H1 (cell line): ENCODE data around the gene ARL8A. TPM values are rescaled to one million over a fixed set of nuclear protein-coding genes. Genes with fewer than 3 reads are reported as not detected.

ENCODE experiments used
- CTCF ChIA-PET: fragments of 300-600 bp; sonication (Branson Sonifier 250); formaldehyde crosslinking; loops from one replicate; lab custom pipeline; 2021; ENCODE audit not compliant: partially characterized antibody; lab: Charles Lee
- POLR2A ChIA-PET: fragments of 300-600 bp; sonication (Branson Sonifier 250); formaldehyde crosslinking; loops from one replicate; lab custom pipeline; 2021; ENCODE audit warnings: inconsistent platforms; ENCODE audit not compliant: partially characterized antibody; lab: Charles Lee
- DNase-seq, 2 experiments: peaks; one replicate each; pipeline versions ENCODE4 v3.0.0 to v3.0.0-alpha.2; 2010 to 2022; ENCODE audit warnings: low spot score in 2 of 2, low read depth in 1 of 2, mixed read lengths in 1 of 2
- FAIRE-seq: peaks from 2 replicates; lab custom pipeline; 2011; peaks lifted over from hg19 to GRCh38; lab: Jason Lieb, UNC
- H2AFZ ChIP-seq: 2 replicates; pipeline ENCODE4 v1.8.1; 2012; ENCODE audit warnings: low read length, inconsistent platforms
- H2AK5ac ChIP-seq: 2 replicates; pipeline ENCODE4 v1.6.1; 2013; ENCODE audit warnings: low read depth, low read length
- H2BK120ac ChIP-seq: replicated peaks from 2 replicates; pipeline ENCODE3; 2013; ENCODE audit warnings: low read depth, low read length, inconsistent platforms
- H2BK12ac ChIP-seq: 2 replicates; pipeline ENCODE4 v1.6.1; 2013; ENCODE audit warnings: low read depth, low read length
- H2BK15ac ChIP-seq: 2 replicates; pipeline ENCODE4 v1.6.1; 2013; ENCODE audit warnings: low read length
- H2BK20ac ChIP-seq: 2 replicates; pipeline ENCODE4 v1.6.1; 2013; ENCODE audit warnings: low read length
- H2BK5ac ChIP-seq: 2 replicates; pipeline ENCODE4 v1.6.1; 2013; ENCODE audit warnings: low read depth, low read length
- H3K14ac ChIP-seq: 2 replicates; pipeline ENCODE4 v1.6.1; 2013; ENCODE audit warnings: inconsistent platforms; ENCODE audit not compliant: insufficient read length
- H3K18ac ChIP-seq: 2 replicates; pipeline ENCODE4 v1.6.1; 2013; ENCODE audit warnings: low read length; ENCODE audit errors: extremely low read depth
- H3K23ac ChIP-seq: 2 replicates; pipeline ENCODE4 v1.6.1; 2013; ENCODE audit warnings: inconsistent platforms; ENCODE audit not compliant: insufficient read length
- H3K23me2 ChIP-seq: 2 replicates; pipeline ENCODE4 v1.6.1; 2013; ENCODE audit warnings: low read depth, low read length
- H3K27ac ChIP-seq: 2 replicates; pipeline ENCODE4 v1.6.1; 2011; ENCODE audit warnings: low read depth, low read length, inconsistent platforms
- H3K27me3 ChIP-seq, 4 experiments: replicated peaks in 1 of 4; 1 replicate in 1 of 4; 2 replicates in 3 of 4; pipeline versions ENCODE4 v1.6.1 to v1.8.1; 2011 to 2013; ENCODE audit warnings: low read length in 3 of 4, mild to moderate bottlenecking in 3 of 4, inconsistent platforms in 2 of 4, mixed read lengths in 2 of 4, moderate library complexity in 1 of 4; ENCODE audit not compliant: control insufficient read depth in 3 of 4, insufficient read depth in 3 of 4; ENCODE audit errors: extremely low read depth in 1 of 4
- H3K36me3 ChIP-seq, 4 experiments: 2 replicates each; pipeline versions ENCODE4 v1.6.1 to v1.8.1; 2011 to 2013; ENCODE audit warnings: mild to moderate bottlenecking in 4 of 4, low read length in 3 of 4, moderate library complexity in 2 of 4, control low read depth in 1 of 4, inconsistent platforms in 1 of 4; ENCODE audit not compliant: insufficient read depth in 4 of 4, control insufficient read depth in 2 of 4
- H3K4ac ChIP-seq: replicated peaks from 2 replicates; pipeline ENCODE3; 2013; ENCODE audit warnings: low read length, low read depth, mixed read lengths, inconsistent platforms; ENCODE audit not compliant: insufficient read length
- H3K4me1 ChIP-seq, 4 experiments: replicated peaks in 1 of 4; 1 replicate in 1 of 4; 2 replicates in 3 of 4; pipeline versions ENCODE4 v1.6.1 to v1.8.1; 2011 to 2013; ENCODE audit warnings: low read length in 3 of 4, inconsistent platforms in 2 of 4, mixed read lengths in 1 of 4; ENCODE audit not compliant: insufficient read depth in 4 of 4, control insufficient read depth in 3 of 4
- H3K4me2 ChIP-seq, 2 experiments: 2 replicates each; pipeline versions ENCODE4 v1.6.1 to v1.8.1; 2011 to 2013; ENCODE audit warnings: low read depth in 2 of 2, low read length in 2 of 2, control low read depth in 1 of 2, inconsistent platforms in 1 of 2, mild to moderate bottlenecking in 1 of 2; ENCODE audit not compliant: insufficient read depth in 1 of 2
- H3K4me3 ChIP-seq, 4 experiments: fragments of 200-600, 300-600 bp in 1 of 4; sonication (generic), shearing (Covaris generic), sonication (Bioruptor Twin) in 1 of 4; 2 replicates each; pipeline versions ENCODE4 v1.5.1 to v1.8.1; 2011 to 2016; ENCODE audit warnings: low read length in 4 of 4, low read depth in 3 of 4, control low read depth in 2 of 4, inconsistent platforms in 2 of 4, mild to moderate bottlenecking in 2 of 4, mixed read lengths in 1 of 4, moderate library complexity in 1 of 4; ENCODE audit not compliant: insufficient read depth in 2 of 4; ENCODE audit errors: extremely low read depth in 1 of 4
- H3K56ac ChIP-seq: replicated peaks from 2 replicates; pipeline ENCODE3; 2013; ENCODE audit warnings: low read depth, mild to moderate bottlenecking, mixed read lengths, low read length, inconsistent platforms; ENCODE audit not compliant: insufficient read length
- H3K79me1 ChIP-seq: 2 replicates; pipeline ENCODE4 v1.6.1; 2013; ENCODE audit warnings: low read depth, low read length, control low read depth
- H3K79me2 ChIP-seq, 2 experiments: 2 replicates each; pipeline versions ENCODE4 v1.6.1 to v1.8.1; 2012 to 2013; ENCODE audit warnings: low read length in 2 of 2, mild to moderate bottlenecking in 2 of 2, inconsistent platforms in 1 of 2; ENCODE audit not compliant: insufficient read depth in 2 of 2, control insufficient read depth in 1 of 2
- H3K9ac ChIP-seq, 4 experiments: replicated peaks in 1 of 4; 1 replicate in 1 of 4; 2 replicates in 3 of 4; pipeline versions ENCODE4 v1.6.1 to v1.8.1; 2011 to 2013; ENCODE audit warnings: low read depth in 3 of 4, low read length in 3 of 4, control low read depth in 2 of 4, mild to moderate bottlenecking in 2 of 4, moderate library complexity in 2 of 4, inconsistent platforms in 1 of 4; ENCODE audit errors: extremely low read depth in 1 of 4
- H3K9me3 ChIP-seq, 2 experiments: 2 replicates each; pipeline versions ENCODE4 v1.6.1 to v1.8.1; 2012 to 2013; ENCODE audit warnings: mild to moderate bottlenecking in 2 of 2, moderate library complexity in 2 of 2, control low read depth in 1 of 2, inconsistent platforms in 1 of 2, low read depth in 1 of 2, low read length in 1 of 2, mixed read lengths in 1 of 2; ENCODE audit not compliant: insufficient read depth in 2 of 2
- H4K20me1 ChIP-seq, 2 experiments: replicated peaks in 1 of 2; 2 replicates each; pipeline versions ENCODE3 to v1.8.1; 2011 to 2013; ENCODE audit warnings: inconsistent platforms in 2 of 2, low read length in 2 of 2, mild to moderate bottlenecking in 1 of 2; ENCODE audit not compliant: insufficient read depth in 2 of 2, control insufficient read depth in 1 of 2
- H4K5ac ChIP-seq: 2 replicates; pipeline ENCODE4 v1.6.1; 2013; ENCODE audit warnings: low read length, low read depth, mixed read lengths, inconsistent platforms; ENCODE audit not compliant: insufficient read length
- H4K8ac ChIP-seq: 2 replicates; pipeline ENCODE4 v1.8.0; 2013; ENCODE audit warnings: mild to moderate bottlenecking, moderate library complexity, low read length, inconsistent platforms; ENCODE audit not compliant: insufficient read depth; ENCODE audit errors: extremely low read depth
- H4K91ac ChIP-seq: replicated peaks from 2 replicates; pipeline ENCODE3; 2013; ENCODE audit warnings: low read length, mixed read lengths, inconsistent platforms; ENCODE audit not compliant: insufficient read length
- JUND ChIP-seq: IDR thresholded peaks from 2 replicates; pipeline ENCODE4 v1.6.1; 2011; ENCODE audit warnings: mild to moderate bottlenecking, improper control_type of control experiment, low read length
- SIX5 ChIP-seq: IDR thresholded peaks from 2 replicates; pipeline ENCODE4 v1.6.1; 2011; ENCODE audit warnings: mild to moderate bottlenecking, low read depth, low read length
- WGBS, 2 experiments: shearing (Covaris generic) in 1 of 2; methylation state at CpG; one replicate each; pipeline versions ENCODE4 v1.1.6 to v1.1.7; 2013 to 2015; ENCODE audit warnings: low lambda C conversion rate in 2 of 2, mixed read lengths in 2 of 2, inconsistent platforms in 1 of 2, low coverage in 1 of 2, missing lambda C conversion rate in 1 of 2; ENCODE audit not compliant: insufficient replicate concordance in 2 of 2, insufficient coverage in 1 of 2, insufficient read length in 1 of 2; ENCODE audit errors: extremely low coverage in 1 of 2, missing lambda C conversion rate in 1 of 2; 5-methylcytosine and 5-hydroxymethylcytosine counted together
- polyA plus RNA-seq, 7 experiments: library from polyadenylated mRNA; depleted of rRNA in 3 of 7; stranded (reverse) in 5 of 7; unstranded in 2 of 7; fragments of >200 nt in 5 of 7; fragments of 200-250 nt in 2 of 7; gene quantifications; 1 replicate in 5 of 7; 2 replicates in 1 of 7; 4 replicates in 1 of 7; pipeline versions ENCODE4 v1.2.1 to v1.2.3, GENCODE V29; 2011 to 2013; ENCODE audit warnings: missing spikeins in 2 of 7, mixed read lengths in 2 of 7
- total RNA-seq: library from RNA; stranded (reverse); fragmentation: NEBNext Ultra II Directional; extraction: Animal tissue kit (Norgen Biotek cat#: 25700); gene quantifications from 2 replicates; pipeline ENCODE4 v1.2.1, GENCODE V29; 2021
- TF ChIP-seq, protein P1 (sequence below), 3 experiments: IDR thresholded peaks; 1 replicate in 2 of 3; 2 replicates in 1 of 3; pipeline versions ENCODE4 v1.5.1 to v1.6.1; 2011; ENCODE audit warnings: low read length in 3 of 3, mild to moderate bottlenecking in 3 of 3, inconsistent platforms in 2 of 3, low read depth in 1 of 3, moderate library complexity in 1 of 3; ENCODE audit not compliant: insufficient read depth in 1 of 3; ENCODE audit errors: control extremely low read depth in 1 of 3

ARL8A gene
- total and polyA plus RNA-seq, 2 of the 8 experiments (the other 6 are each of a cell fraction or from before 2014, with no cell fraction given): 40.3 to 58.7 TPM

DNA sequence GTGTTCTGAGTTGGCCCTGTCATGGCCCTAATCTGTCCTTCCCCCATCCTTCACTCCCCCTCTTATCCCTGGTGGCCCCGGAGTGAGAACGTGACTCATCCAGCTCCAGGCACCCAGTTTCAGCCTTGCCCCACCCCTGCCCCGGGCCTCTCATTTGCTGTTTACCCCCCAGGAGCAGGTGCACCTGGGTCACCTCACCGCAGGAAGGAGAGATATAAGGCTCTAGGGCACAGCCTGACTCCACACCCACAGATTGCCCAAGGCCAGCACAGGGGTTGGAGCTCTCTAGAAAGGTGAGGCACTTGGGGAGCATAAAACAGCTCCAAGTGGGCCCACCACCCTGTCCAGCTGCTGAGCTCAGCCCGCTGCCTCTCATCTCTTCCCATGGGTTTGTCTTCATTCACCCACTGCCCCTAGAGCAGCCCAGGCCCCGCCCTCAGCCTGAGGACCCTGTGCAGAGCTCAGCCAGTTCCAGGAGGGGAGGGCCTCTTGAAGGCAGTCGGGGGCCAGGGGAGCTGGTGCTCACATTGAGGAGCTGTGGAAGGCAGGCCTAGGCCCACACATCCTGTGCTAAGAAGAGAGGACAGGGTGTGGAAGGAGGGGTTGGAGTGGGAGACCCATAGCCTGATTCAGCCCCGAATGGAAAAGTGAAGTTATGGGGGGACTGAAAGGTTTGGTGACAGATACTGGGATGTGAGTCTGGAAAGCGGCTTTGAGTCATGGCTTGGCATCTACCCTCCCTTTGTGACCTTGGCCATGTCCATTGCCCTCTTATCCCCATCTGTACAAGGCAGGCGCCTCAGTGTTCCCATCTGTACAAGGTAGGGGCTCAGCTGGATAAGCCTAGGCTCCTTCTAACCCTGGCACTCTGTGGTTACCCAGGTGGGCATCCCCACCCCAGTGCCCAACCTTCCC lies 37.9 kb downstream of the ARL8A start:
- Histone ChIP-seq H3K23ac (no peak overlapping the region), H2BK120ac (peak overlapping the region; percentile 65), H3K79me2 (no peaks in the 10 kb centered on the region), H4K5ac (peak overlapping the region; percentile 6), H3K18ac (0 out of 2 replicates have a peak overlapping the region, but pooled peaks have one; percentile 1), H2BK12ac (peak overlapping the region; percentile 90; the same call in 1 of the 2 replicates), H3K23me2 (no peaks in the 10 kb centered on the region), H2BK20ac (peak overlapping the region; percentile 50; the same call in 1 of the 2 replicates), H3K27ac (peak overlapping the region; percentile 70; the same call in 1 of the 2 replicates), H2AK5ac (peak overlapping the region; percentile 91), H3K4ac (peak overlapping the region; percentile 33), H3K9ac (no peak overlapping the region), H3K56ac (no peak overlapping the region), H3K9me3 (no peaks in the 10 kb centered on the region), H3K79me1 (no peaks in the 10 kb centered on the region), H4K20me1 (no peaks in the 10 kb centered on the region), H2BK5ac (peak overlapping the region; percentile 60; the same call in 1 of the 2 replicates), H2BK15ac (peak overlapping the region; percentile 37; the same call in 1 of the 2 replicates), H3K4me2 (peak overlapping the region in 1 of 2 experiments; percentile 37; a peak in 1 of 4 replicates), H4K8ac (0 out of 2 replicates have a peak overlapping the region, but pooled peaks have one; percentile 57), H3K14ac (no peak overlapping the region), H3K4me1 (peaks cover 15 to 23% (median 18%) of the 10 kb centered on the region in 4 experiments), H3K27me3 (no peaks in the 10 kb centered on the region), H3K4me3 (no peak overlapping the region; a peak in 1 of 8 replicates), H4K91ac (peak overlapping the region; percentile 66), H3K36me3 (no peaks in the 10 kb centered on the region), H2AFZ (no peak overlapping the region)
- DNase-seq (no peak), FAIRE-seq (no peak)
- TF ChIP-seq JUND (no peak), SIX5 (no peak)
- TF ChIP-seq, protein P1, sequence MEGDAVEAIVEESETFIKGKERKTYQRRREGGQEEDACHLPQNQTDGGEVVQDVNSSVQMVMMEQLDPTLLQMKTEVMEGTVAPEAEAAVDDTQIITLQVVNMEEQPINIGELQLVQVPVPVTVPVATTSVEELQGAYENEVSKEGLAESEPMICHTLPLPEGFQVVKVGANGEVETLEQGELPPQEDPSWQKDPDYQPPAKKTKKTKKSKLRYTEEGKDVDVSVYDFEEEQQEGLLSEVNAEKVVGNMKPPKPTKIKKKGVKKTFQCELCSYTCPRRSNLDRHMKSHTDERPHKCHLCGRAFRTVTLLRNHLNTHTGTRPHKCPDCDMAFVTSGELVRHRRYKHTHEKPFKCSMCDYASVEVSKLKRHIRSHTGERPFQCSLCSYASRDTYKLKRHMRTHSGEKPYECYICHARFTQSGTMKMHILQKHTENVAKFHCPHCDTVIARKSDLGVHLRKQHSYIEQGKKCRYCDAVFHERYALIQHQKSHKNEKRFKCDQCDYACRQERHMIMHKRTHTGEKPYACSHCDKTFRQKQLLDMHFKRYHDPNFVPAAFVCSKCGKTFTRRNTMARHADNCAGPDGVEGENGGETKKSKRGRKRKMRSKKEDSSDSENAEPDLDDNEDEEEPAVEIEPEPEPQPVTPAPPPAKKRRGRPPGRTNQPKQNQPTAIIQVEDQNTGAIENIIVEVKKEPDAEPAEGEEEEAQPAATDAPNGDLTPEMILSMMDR (IDR thresholded peaks at IDR 0.05; ENCODE audit: control extremely low read depth in 1 of 3, insufficient read depth in 1 of 3, low read depth in 1 of 3, low read length in 3 of 3): no peak
- ChIA-PET POLR2A (interaction anchor here (1.0 to 4.3 kb wide), 12 partner anchors 9 to 104 kb away, joined by 3 to 33 read pairs (median 5); partner anchors contain the start of genes ELF3 and GPR37L1), CTCF (interaction anchor here (0.9 to 5.3 kb wide), 7 partner anchors 11 to 211 kb away, joined by 3 to 77 read pairs (median 11); partner anchors contain the start of genes ELF3 and GPR37L1)
- 81% methylated on average over 10 of the region's 10 CpGs; no CpG with 5 or more reads in 1 of the 2 experiments for WGBS, 2 experiments
